Dendritic cell treated with granulocyte-macrophage colony-stimulating factor and Interleukin-4, amounts not matched to agents 40 ng/mL and 50 ng/mL, for 4 days (primary cell): ENCODE measurements around the gene BICRAL.
A peak's percentile ranks its signal among the peaks of the same experiment; 100 is the strongest.
"Not testable (repeated sequence)": the region's sequence is repeated elsewhere in the genome, so short reads cannot be mapped to it uniquely, and the experiment has no call there.

Source experiments
- H3K27ac Mint-ChIP-seq: one replicate; pipeline ENCODE4 v1.8.0; 2022; ENCODE audit warnings: mild to moderate bottlenecking, mixed read lengths
- H3K27me3 Mint-ChIP-seq: one replicate; pipeline ENCODE4 v1.8.0; 2022; ENCODE audit warnings: mild to moderate bottlenecking, mixed read lengths
- H3K36me3 Mint-ChIP-seq: one replicate; pipeline ENCODE4 v1.8.0; 2022; ENCODE audit warnings: low read depth, mixed read lengths
- H3K4me1 Mint-ChIP-seq: one replicate; pipeline ENCODE4 v1.8.0; 2022; ENCODE audit warnings: low read depth, mixed read lengths
- H3K4me3 Mint-ChIP-seq: one replicate; pipeline ENCODE4 v1.8.0; 2022; ENCODE audit warnings: mild to moderate bottlenecking, moderate library complexity, mixed read lengths
- H3K9me3 Mint-ChIP-seq: one replicate; pipeline ENCODE4 v1.8.0; 2022; ENCODE audit warnings: mixed read lengths
- intact Hi-C: fragments of 100-400 bp; cut with micrococcal nuclease; formaldehyde crosslinking; loops from one replicate; pipeline ENCODE4 v1.15.0; 2022

Gene BICRAL

DNA sequence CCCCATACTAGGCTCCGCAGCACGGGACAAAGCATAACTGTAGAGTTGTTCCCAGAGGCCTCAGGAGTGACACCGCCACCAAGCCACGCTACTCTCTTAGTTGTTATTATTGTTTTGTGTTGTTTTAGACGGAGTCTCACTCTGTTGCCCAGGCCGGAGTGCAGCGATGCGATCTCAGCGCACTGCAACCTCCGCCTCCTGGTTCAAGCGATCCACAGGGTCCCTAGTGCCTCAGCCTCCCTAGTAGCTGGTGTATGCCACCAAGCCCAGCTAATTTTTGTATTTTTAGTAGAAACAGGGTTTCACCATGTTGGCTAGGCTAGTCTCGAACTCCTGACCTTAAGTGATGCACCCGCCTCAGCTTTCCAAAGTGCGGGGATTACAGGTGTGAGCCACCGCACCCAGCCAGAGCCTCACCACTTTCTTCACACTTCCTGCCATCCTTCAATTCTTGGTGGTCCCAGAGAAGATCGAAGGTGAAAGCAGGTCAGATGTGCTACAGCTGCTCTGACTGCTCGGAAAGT, 109.4 kb downstream of the BICRAL start:
- intact Hi-C loops, result no loop called here
- peak overlapping the region; percentile 92 for H3K27ac Mint-ChIP-seq
- peaks cover 22% of the 10 kb centered on the region for H3K4me1 Mint-ChIP-seq
- peak overlapping the region; percentile 85 for H3K4me3 Mint-ChIP-seq
- H3K27me3 Mint-ChIP-seq, result no peaks in the 10 kb centered on the region
- H3K36me3 Mint-ChIP-seq, result peaks cover 34% of the 10 kb centered on the region
- H3K9me3 Mint-ChIP-seq, result no peaks in the 10 kb centered on the region

DNA sequence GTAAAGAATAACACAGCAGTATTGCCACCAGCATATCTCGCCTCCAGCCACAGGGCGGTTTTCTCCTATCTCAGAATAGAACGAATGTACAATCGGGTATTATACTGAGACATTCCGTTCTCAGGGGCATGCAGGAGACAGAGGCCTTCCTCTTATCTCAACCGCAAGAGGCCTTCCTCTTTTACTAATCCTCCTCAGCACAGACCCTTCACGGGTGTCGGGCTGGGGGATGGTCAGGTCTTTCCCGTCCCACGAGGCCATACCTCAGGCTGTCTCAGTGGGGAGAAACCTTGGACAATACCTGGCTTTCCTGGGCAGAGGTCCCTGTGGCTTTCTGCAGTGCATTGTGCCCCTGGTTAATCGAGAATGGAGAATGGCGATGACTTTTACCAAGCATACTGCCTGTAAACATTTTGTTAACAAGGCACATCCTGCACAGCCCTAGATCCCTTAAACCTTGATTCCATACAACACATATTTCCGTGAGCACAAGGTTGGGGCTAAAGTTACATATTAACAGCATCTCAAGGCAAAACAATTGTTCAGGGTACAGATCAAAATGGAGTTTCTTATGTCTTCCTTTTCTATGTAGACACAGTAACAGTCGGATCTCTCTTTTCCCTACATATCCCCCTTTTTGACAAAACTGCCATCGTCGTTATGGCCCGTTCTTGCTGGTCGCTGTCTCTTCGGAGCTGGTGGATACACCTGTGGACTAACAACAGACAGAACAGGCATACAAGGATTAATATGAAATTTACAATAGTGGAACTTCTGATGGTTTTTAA, 112.4 kb downstream of the BICRAL start:
- Mint-ChIP-seq H3K4me1 (peaks cover 22% of the 10 kb centered on the region), H3K27ac (peak overlapping the region; percentile 77)
- H3K9me3 Mint-ChIP-seq, H3K27me3 Mint-ChIP-seq, intact Hi-C loops, H3K36me3 Mint-ChIP-seq, H3K4me3 Mint-ChIP-seq: not testable (repeated sequence)

DNA sequence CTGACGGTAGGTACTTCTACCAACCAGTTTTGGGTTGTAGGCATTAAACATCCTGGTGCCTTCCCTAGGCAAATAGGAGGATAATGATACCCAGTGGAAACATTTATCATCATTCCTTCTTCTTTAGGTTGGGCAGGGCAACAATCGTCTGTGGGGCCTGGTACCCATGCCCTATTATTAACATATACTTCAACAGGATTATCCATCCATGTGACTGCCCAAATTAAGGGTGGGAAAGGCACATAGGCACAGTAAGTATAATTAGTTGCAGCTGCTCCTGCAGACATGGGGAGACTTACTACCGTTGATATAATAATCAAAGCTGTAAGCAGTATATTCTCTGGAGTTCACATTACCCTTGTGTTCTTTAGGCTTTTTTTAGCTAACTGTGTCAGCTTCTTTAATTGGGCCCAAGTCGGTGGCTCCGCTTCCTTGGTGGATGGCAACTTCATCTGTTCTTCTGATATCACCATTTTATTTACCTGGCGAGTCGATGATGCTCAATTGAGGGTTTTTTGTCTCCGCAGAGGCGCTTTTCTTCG, 114.4 kb downstream of the BICRAL start:
- H3K36me3 Mint-ChIP-seq, result no peaks in the 10 kb centered on the region
- no peaks in the 10 kb centered on the region for H3K9me3 Mint-ChIP-seq

DNA sequence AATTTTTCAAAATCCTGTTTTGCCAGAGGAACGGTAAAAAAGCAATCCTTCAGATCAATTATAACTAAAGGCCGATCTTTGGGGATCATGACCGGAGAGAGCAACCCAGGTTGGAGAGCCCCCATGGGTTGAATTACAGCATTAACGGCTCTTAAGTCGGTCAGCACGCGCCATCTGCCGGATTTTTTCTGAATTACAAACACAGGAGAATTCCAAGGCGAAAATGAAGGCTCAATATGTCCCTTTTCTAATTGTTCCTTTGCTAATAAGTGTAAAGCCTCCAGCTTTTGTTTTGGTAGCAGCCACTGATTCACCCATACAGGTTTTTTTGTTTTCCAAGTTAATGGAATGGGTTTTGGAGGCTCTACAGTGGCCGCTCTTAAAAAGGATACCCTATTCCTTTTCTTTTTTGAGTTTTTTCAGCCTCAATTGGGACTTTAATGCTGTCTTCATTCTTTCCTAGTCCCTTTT, 117.1 kb downstream of the BICRAL start:
- H3K27me3 Mint-ChIP-seq, result no peaks in the 10 kb centered on the region
- no peaks in the 10 kb centered on the region for H3K9me3 Mint-ChIP-seq
- intact Hi-C loops, result loop anchor here (5.0 kb wide), 1 partner anchor 237 kb away; no protein-coding TSS in a partner anchor
- H3K4me1 Mint-ChIP-seq, result peaks cover 26% of the 10 kb centered on the region
- no peak overlapping the region for H3K27ac Mint-ChIP-seq
- H3K4me3 Mint-ChIP-seq, result no peak overlapping the region
- H3K36me3 Mint-ChIP-seq, result no peaks in the 10 kb centered on the region

More for the DNA sequence above, 114.4 kb downstream of the BICRAL start:
- Mint-ChIP-seq H3K4me3 (no peak overlapping the region), H3K27ac (no peak overlapping the region), H3K27me3 (no peaks in the 10 kb centered on the region), H3K4me1 (peaks cover 19% of the 10 kb centered on the region)
- intact Hi-C loops, result loop anchor here (5.0 kb wide), 1 partner anchor 234 kb away; no protein-coding TSS in a partner anchor

DNA sequence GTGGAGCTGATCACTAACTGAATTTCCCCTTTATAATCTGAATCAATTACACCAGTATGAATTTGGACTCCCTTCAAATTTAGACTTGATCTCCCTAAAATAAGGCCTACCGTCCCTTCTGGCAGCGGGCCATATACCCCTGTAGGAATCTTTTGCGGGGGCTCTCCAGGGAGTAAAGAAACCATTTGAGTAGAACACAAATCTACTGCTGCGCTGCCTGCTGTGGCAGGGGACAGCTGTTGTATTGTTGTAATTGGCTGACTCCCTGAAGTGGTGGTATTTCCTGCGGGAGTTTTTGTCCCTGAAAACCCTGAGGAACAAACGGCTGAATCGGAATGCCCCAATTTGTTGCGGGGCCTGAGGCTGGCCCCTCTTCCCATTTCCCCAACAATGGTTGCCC, 118.0 kb downstream of the BICRAL start:
- Mint-ChIP-seq H3K4me3 (no peak overlapping the region), H3K9me3 (no peaks in the 10 kb centered on the region), H3K27me3 (no peaks in the 10 kb centered on the region), H3K27ac (no peak overlapping the region), H3K4me1 (peaks cover 21% of the 10 kb centered on the region), H3K36me3 (no peaks in the 10 kb centered on the region)
- intact Hi-C loops, result loop anchor here (2.0 to 5.0 kb wide), 3 partner anchors 122 to 243 kb away; partner anchors contain the start of gene RRP36

DNA sequence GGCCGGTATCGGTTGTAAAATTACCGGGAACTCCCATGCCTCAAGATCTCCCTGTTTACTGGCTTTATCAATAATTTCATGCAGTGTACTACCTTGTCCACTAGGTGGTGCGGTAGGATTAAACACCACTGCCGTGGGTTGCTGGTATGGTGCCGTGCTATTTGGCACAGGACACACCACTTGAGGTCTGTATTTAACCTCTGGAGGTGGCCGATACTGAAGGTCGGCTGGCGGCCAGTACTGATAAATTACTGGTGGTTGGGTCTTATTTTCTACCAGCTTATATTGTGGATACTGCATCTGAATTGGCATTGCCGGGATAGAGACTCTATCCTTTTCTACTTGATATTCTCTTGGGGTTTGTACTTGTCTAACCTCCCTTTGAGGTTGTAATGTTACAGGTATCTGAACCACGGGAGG, 119.7 kb downstream of the BICRAL start:
- Mint-ChIP-seq H3K27ac (no peak overlapping the region), H3K27me3 (no peaks in the 10 kb centered on the region), H3K4me1 (peaks cover 21% of the 10 kb centered on the region), H3K36me3 (no peaks in the 10 kb centered on the region), H3K4me3 (no peak overlapping the region), H3K9me3 (no peaks in the 10 kb centered on the region)
- intact Hi-C loops, result loop anchor here (2.0 to 5.0 kb wide), 2 partner anchors 121 to 241 kb away; partner anchors contain the start of gene RRP36

DNA sequence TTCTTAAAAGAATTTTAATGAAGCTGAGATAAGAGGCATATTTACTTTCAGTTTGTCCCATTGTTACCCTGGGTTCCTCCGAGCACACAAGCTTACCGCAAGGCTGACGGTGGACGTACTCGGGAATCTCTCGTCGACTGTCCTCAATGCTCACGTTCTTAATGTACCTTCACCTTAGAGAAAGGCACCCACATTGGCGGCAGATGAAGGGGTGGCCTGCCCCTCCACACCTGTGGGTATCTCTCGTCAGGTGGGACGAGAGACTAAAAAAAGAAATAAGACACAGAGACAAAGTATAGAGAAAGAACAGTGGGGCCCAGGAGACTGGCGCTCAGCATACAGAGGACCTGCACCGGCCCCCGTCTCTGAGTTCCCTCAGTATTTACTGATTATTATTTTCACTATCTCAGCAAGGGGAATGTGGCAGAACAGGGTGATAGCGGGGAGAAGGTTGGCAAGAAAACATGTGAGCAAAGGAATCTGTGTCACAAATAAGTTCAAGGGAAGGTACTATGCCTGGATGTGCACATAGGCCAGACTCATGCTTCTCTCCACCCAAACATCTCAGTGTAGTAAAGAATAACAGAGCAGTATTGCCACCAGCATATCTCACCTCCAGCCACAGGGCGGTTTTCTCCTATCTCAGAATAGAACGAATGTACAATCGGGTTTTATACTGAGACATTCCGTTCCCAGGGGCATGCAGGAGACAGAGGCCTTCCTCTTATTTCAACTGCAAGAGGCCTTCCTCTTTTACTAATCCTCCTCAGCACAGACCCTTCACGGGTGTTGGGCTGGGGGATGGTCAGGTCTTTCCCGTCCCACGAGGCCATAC, 120.8 kb downstream of the BICRAL start:
- not testable (repeated sequence) for H3K36me3 Mint-ChIP-seq, H3K27ac Mint-ChIP-seq, H3K9me3 Mint-ChIP-seq, H3K4me3 Mint-ChIP-seq, H3K27me3 Mint-ChIP-seq
- H3K4me1 Mint-ChIP-seq, result peaks cover 21% of the 10 kb centered on the region
- intact Hi-C loops, result loop anchor here (5.0 kb wide), 1 partner anchor 120 kb away; the partner anchor contains the start of gene RRP36

DNA sequence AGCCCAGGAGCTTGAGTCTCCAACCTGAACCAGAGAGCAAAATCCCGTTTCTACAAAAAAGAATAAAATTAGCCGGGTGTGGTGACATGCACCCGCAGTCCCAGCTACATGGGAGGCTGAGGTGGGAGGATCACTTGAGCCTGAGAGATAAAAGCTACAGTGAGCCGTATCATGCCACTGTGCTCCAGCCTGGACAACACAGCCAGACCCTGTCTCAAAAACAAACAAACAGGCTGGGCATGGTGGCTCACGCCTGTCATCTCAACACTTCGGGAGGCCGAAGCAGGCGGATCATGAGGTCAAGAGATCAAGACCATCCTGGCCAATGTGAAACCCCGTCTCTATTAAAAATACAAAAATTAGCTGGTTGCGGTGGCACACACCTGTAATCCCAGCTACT, 122.6 kb downstream of the BICRAL start:
- H3K27ac Mint-ChIP-seq, result no peak overlapping the region
- no peak overlapping the region for H3K4me3 Mint-ChIP-seq
- no peaks in the 10 kb centered on the region for H3K36me3 Mint-ChIP-seq
- no peaks in the 10 kb centered on the region for H3K9me3 Mint-ChIP-seq
- H3K4me1 Mint-ChIP-seq, result peaks cover 21% of the 10 kb centered on the region
- H3K27me3 Mint-ChIP-seq, result no peaks in the 10 kb centered on the region
- intact Hi-C loops, result loop anchor here (5.0 kb wide), 1 partner anchor 118 kb away; the partner anchor contains the start of gene RRP36

DNA sequence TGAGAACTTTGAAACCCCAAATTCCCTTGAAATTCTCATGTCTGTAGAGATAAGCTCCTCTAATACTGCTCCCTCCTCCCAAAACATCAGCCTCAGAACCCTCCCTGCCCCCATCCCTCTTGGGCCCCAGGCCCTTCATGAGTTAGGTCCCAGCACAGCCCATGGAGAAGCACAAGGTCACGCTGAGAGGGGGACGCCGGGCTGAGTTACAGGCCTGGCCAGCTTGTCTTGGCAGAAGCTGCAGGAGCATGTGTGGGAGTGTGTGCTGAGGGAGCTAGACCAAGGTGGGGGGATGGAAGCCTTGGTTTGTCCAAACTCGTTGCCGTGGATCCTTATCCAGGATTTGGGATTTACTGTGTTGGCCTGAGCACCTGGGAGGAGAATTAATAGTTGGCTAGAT, 125.5 kb downstream of the BICRAL start:
- H3K27ac Mint-ChIP-seq, result no peak overlapping the region
- H3K9me3 Mint-ChIP-seq, result no peaks in the 10 kb centered on the region
- H3K4me3 Mint-ChIP-seq, result no peak overlapping the region
- H3K27me3 Mint-ChIP-seq, result peaks cover 12% of the 10 kb centered on the region
- peaks cover 16% of the 10 kb centered on the region for H3K4me1 Mint-ChIP-seq
- intact Hi-C loops, result no loop called here
- no peaks in the 10 kb centered on the region for H3K36me3 Mint-ChIP-seq

DNA sequence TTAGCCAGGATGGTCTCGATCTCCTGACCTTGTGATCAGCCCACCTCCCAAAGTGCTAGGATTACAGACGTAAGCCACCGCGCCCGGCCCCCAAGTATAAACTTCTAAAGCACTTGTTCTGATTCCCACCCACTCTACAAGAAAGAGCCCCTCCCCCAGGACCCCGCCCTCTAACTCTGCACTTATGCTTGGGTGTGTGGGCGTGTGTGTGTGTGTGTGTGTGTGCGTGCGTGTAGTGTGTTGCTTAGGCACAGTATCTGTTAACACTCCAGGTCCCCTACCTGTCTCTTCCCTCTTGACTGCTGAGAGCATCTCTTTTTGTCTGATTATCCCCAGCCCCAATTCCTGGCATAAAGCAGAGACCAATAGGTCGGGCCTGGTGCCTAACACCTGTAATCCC, 128.0 kb downstream of the BICRAL start:
- Mint-ChIP-seq H3K27ac (no peak overlapping the region), H3K4me3 (no peak overlapping the region), H3K9me3 (no peaks in the 10 kb centered on the region), H3K36me3 (no peaks in the 10 kb centered on the region), H3K4me1 (peaks cover 6% of the 10 kb centered on the region), H3K27me3 (peaks cover 16% of the 10 kb centered on the region)
- intact Hi-C loops, result no loop called here

DNA sequence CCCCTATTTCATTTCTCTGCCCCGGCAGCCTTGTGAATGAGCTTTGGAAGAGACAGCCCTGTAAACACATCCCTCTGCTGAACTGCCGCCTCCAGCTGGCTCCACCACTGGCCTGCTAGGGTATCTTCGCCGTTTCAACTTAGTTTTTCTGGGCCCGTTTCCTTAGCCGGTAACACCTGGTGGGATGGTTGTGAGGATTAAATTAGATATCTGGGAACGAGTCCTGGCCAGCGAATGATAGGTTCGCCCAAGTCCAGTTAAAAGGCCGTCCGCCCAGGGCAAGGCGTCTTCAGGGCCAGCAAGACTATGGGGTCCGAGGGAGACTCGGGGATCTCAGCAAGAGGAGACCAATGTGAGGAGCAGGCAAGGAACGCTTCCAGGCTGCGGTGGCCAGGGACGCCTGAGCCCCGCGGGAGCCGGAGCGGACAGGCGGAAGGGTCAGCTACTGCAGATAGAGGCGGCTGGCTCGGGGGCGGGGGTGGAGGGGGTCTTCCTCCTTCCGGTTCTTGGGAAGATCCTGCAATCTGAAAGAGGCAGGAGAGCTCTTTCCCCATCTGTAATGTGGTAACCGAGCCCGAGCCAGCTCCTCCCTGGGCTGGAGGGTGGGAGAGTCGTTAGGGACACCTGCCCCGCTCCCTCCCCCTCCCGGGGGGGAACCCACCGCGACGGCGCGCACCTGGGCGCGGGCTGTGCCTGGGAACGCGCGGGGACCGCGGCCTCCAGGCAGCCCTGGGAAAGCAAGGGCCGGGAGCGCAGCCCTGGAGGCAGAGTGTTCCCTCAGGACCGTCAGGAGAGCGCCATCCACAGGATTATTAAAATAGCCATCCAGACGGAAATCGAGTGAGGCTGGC, 129.5 kb downstream of the BICRAL start:
- intact Hi-C loops, result no loop called here
- H3K9me3 Mint-ChIP-seq, result no peaks in the 10 kb centered on the region

DNA sequence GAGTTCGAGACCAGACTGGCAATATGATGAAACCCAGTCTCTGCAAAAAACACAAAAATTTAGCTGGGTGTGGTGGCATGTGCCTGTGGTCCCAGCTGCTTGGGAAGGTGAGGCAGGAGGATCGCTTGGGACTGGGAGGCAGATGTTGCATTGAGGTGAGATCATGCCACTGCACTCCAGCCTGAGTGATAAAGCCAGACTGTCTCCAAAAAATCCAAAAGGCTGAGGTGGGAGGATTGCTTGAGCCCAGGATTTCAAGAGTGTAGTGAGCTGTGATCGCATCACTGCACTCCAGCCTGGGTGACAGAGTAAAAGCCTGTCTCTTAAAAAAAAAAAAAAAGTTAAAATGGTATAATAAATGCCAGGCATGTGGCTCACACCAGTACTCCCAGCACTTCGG, 132.7 kb downstream of the BICRAL start:
- H3K36me3 Mint-ChIP-seq, result no peaks in the 10 kb centered on the region
- peaks cover 21% of the 10 kb centered on the region for H3K27me3 Mint-ChIP-seq
- H3K4me1 Mint-ChIP-seq, result peaks cover 6% of the 10 kb centered on the region
- no peak overlapping the region for H3K4me3 Mint-ChIP-seq
- H3K27ac Mint-ChIP-seq, result no peak overlapping the region
- H3K9me3 Mint-ChIP-seq, result no peaks in the 10 kb centered on the region
- intact Hi-C loops, result no loop called here

More for the DNA sequence above, 129.5 kb downstream of the BICRAL start:
- Mint-ChIP-seq H3K4me1 (peaks cover 6% of the 10 kb centered on the region), H3K27me3 (peaks cover 21% of the 10 kb centered on the region), H3K27ac (no peak overlapping the region), H3K36me3 (no peaks in the 10 kb centered on the region), H3K4me3 (peak overlapping the region; percentile 4)

DNA sequence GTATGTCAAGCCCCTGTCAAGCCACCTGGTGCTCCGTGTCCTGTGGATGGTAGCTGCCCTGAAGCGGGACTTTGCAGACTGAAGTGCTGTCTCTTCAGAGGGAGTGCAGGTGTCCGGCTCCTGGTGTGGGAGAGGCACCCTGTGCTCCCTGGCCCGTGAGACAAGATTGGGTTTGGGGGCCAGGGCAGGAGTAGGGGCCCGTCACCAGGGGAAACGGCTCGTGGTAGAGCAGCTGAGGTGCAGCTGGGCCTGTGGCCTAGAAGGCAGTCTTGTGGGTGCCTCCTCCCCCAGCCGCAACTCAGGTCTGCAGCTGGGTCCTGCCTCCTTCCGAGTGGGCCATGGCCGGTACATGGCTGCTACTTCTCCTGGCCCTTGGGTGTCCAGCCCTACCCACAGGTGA, 133.9 kb downstream of the BICRAL start, which contains the start of gene PTCRA:
TSS of gene PTCRA (plus strand) at position 322 of the 400 bp plus-strand sequence. CDS start at position 339, 17 bp downstream.
- Mint-ChIP-seq H3K9me3 (no peaks in the 10 kb centered on the region), H3K4me3 (no peak within 1 kb of the TSS), H3K4me1 (peaks cover 6% of the 10 kb centered on the region), H3K36me3 (no peaks in the 10 kb centered on the region), H3K27ac (no peak within 1 kb of the TSS), H3K27me3 (peaks cover 21% of the 10 kb centered on the region)
- intact Hi-C loops, result no loop called here
